ENCODE results near the gene FAM241A. TPM values are rescaled to one million over a fixed set of nuclear protein-coding genes. Genes with fewer than 3 reads are reported as not detected.
A peak's percentile ranks its signal among the peaks of the same experiment; 100 is the strongest.
"Not testable (repeated sequence)": the region's sequence is repeated elsewhere in the genome, so short reads cannot be mapped to it uniquely, and the experiment has no call there.

The FAM241A gene
- 1 to 10 TPM; 1.2 to 1.3 TPM for total RNA-seq

DNA sequence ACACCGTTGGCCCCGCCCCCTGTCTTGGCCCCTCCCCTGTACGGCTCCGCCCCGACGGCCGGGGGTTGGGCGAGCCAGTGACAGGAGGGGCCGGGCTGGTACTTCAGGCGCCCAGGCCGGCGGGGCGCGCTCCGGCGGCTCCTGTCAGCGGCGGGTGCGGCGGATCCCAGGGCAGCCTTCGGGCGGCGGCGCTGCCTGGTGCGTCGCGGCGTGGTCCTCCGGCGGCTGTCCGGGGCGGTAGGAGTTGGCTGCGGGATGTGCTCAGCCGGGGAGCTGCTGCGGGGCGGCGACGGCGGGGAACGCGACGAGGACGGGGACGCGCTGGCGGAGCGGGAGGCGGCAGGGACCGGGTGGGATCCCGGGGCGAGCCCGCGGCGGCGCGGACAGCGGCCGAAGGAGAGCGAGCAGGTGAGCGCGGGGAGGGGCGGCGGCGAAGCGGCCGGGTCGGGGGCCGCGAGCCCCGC lies at the start of gene FAM241A:
TSS of gene FAM241A (plus strand) at position 129 of the 464 bp plus-strand sequence. CDS start at position 256, 127 bp downstream.
- peaks cover 33% of the 10 kb centered on the region for H3K4me1 Mint-ChIP-seq (ENCODE audit: low read depth)
- peak within 1 kb of the TSS; percentile 83 for H3K4me3 Mint-ChIP-seq
- no peaks in the 10 kb centered on the region for H3K9me3 Mint-ChIP-seq (ENCODE audit: insufficient read depth)
- H3K36me3 Mint-ChIP-seq (ENCODE audit: low read depth) = no peaks in the 10 kb centered on the region
- peak within 1 kb of the TSS; percentile 85 for H3K27ac Mint-ChIP-seq
- ChIA-PET POLR2A (interaction anchor here (0.5 to 0.8 kb wide), 3 partner anchors 23 to 39 kb away, joined by 3 to 5 read pairs (median 4); no protein-coding TSS in a partner anchor), CTCF (interaction anchor here (0.6 to 1.1 kb wide), 3 partner anchors 27 to 142 kb away, joined by 3 read pairs; no protein-coding TSS in a partner anchor)
- H3K27me3 Mint-ChIP-seq (ENCODE audit: low read depth) = no peaks in the 10 kb centered on the region
- peak; percentile 88 for DNase-seq
- ATAC-seq = peak; percentile 97

DNA sequence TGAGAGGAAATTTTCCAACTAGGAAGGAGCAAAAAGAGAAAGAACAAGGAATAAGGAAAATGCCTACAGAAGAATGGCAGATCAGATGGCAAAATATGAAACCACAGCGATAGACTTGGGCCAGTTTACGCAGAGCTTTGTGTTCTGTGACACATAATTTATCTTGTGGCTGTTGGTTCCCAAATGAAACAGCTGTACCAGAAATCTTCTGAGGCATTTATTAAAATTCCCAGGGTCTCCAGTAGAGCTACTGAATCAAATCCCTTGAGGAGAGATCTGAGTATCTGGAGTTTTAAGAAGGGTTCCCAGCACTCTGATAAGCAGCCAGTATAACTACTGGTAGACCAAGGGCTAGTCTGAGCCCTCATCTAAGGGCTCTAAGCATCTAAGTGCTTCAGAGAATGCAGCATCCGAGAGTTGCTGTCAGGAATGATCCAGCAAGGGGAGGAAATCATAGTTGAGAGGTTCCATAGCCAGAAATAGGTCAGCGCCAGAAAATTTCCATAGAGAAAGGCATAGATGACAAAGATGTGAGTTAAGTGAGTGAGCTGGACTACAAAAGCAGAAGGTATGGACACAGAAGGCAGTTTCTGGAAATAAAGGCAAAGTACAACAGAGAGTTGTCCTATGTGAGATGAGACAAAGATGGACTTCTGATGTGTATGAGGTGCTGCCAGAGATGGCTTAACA lies 46.3 kb upstream of the FAM241A start:
- ChIA-PET POLR2A (interaction anchor here (0.7 to 0.8 kb wide), 2 partner anchors 187 to 1935 kb away, joined by 3 to 4 read pairs; no protein-coding TSS in a partner anchor), CTCF (interaction anchor here (0.7 to 7.7 kb wide), 28 partner anchors 10 to 506 kb away, joined by 3 to 88 read pairs (median 6); partner anchors contain the start of gene AP1AR)
- no peaks in the 10 kb centered on the region for H3K9me3 Mint-ChIP-seq (ENCODE audit: insufficient read depth)
- no peak for ATAC-seq
- no peak overlapping the region for H3K27ac Mint-ChIP-seq
- H3K27me3 Mint-ChIP-seq (ENCODE audit: low read depth) = peaks cover 22% of the 10 kb centered on the region
- H3K36me3 Mint-ChIP-seq (ENCODE audit: low read depth) = no peaks in the 10 kb centered on the region
- no peak for DNase-seq
- H3K4me1 Mint-ChIP-seq (ENCODE audit: low read depth) = peaks cover 13% of the 10 kb centered on the region
- H3K4me3 Mint-ChIP-seq = no peak overlapping the region

DNA sequence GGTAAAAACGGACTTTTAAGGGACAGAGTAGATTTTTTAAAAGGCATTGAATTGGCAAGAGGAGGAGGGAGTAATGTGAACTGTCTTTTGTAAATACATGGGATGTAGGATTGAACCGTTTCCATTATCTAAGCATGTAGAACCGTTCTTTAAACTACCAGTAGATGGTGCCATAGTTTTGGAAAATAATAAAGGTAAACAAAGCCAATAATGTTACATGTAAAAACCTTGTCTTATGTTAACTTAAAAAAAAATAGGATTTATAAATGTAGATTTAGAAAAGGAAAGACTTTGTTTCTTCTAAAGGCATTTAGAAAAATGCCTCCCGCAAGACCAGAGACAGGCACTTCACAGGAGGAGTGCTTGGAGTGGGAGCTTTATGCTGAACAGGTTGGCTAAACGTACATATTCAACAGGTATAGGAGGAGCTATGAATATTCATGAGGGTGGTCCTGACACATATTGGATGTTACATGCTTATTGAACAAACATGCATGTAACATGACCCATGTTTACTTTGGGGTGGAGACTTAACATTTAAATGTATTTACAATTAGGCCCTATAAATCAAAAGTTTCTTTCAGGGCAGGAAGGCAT lies 45.5 kb upstream of the FAM241A start:
- H3K27ac Mint-ChIP-seq = no peak overlapping the region
- CTCF ChIA-PET = interaction anchor here (0.6 to 7.7 kb wide), 42 partner anchors 9 to 534 kb away, joined by 3 to 88 read pairs (median 5); partner anchors contain the start of gene AP1AR
- H3K4me1 Mint-ChIP-seq (ENCODE audit: low read depth) = peaks cover 13% of the 10 kb centered on the region
- H3K9me3 Mint-ChIP-seq (ENCODE audit: insufficient read depth) = no peaks in the 10 kb centered on the region
- POLR2A ChIA-PET = interaction anchor here (0.8 kb wide), 1 partner anchor 186 kb away, joined by 3 read pairs; no protein-coding TSS in a partner anchor
- DNase-seq (no peak), ATAC-seq (peak; percentile 83)
- H3K4me3 Mint-ChIP-seq = no peak overlapping the region
- peaks cover 22% of the 10 kb centered on the region for H3K27me3 Mint-ChIP-seq (ENCODE audit: low read depth)
- no peaks in the 10 kb centered on the region for H3K36me3 Mint-ChIP-seq (ENCODE audit: low read depth)

DNA sequence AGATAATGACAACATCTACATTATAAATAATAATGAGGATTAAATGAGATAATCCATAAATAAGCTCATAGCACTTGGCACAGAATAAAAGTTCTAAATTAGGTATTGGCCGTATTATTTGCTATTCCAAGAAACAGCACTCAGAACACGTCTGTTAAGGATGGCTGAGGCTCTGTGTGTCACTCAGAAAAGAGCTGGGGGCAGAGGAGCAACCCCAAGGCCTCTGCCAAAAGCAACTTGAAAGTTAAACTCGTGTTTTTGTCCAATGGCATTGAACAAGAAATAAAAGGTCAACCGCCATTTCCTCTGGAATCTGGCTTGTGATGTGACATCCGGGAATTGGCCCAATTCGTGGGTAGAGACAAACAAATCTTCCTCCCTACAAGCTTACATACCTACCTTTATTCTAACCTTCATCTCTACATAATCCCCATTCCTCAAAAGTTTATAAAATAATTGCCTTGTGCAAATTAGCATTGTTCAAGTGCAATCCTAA lies 42.3 kb upstream of the FAM241A start:
- Mint-ChIP-seq H3K4me1 (ENCODE audit: low read depth) (peaks cover 13% of the 10 kb centered on the region), H3K9me3 (ENCODE audit: insufficient read depth) (no peaks in the 10 kb centered on the region), H3K27me3 (ENCODE audit: low read depth) (peaks cover 4% of the 10 kb centered on the region), H3K4me3 (no peak overlapping the region), H3K27ac (no peak overlapping the region), H3K36me3 (ENCODE audit: low read depth) (no peaks in the 10 kb centered on the region)
- ATAC-seq (no peak), DNase-seq (no peak)
- POLR2A ChIA-PET = no interaction called here
- CTCF ChIA-PET = interaction anchor here (1.2 to 7.7 kb wide), 5 partner anchors 16 to 185 kb away, joined by 3 to 88 read pairs (median 3); partner anchors contain the start of gene AP1AR

DNA sequence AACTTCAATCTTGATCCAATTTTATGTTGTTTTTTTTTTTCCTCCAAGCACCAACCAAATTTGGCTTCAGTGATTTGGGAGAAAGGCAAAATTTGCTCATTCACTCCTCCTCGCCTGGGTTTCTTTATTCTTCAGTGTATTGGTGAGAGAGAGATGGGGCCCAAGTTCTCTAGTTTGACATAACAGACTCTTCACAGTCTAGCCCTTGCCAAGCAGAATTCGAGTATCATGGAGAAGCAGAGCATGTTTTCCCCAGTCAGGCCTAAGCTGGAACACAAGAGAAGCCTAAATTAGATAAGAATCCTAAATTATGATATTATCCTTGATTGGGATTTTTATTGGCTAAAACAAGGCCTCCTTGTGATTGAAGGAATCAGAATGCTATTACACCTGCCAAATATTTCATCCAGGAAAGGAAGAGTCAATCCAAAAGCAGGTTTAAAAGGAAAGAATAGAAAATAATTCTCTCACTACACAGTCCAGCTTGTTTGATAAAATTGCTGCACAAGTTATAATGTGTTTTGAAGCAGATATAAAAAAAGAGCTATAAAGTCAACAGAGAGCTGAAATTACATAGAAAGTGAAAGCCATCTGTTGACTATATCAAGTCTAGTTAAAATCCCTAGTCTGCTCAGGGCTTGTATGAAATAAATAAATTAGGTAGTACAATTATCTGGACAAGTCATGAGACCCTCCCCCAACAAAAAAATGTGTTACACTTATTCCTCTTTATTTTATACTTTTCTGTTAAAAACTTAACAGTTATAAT lies 39.9 kb upstream of the FAM241A start:
- Mint-ChIP-seq H3K9me3 (ENCODE audit: insufficient read depth) (no peaks in the 10 kb centered on the region), H3K4me3 (no peak overlapping the region), H3K27me3 (ENCODE audit: low read depth) (no peaks in the 10 kb centered on the region), H3K36me3 (ENCODE audit: low read depth) (no peaks in the 10 kb centered on the region), H3K4me1 (ENCODE audit: low read depth) (peaks cover 17% of the 10 kb centered on the region), H3K27ac (no peak overlapping the region)
- ChIA-PET CTCF (interaction anchor here (0.7 to 1.0 kb wide), 3 partner anchors 127 to 186 kb away, joined by 3 read pairs; no protein-coding TSS in a partner anchor), POLR2A (no interaction called here)
- no peak for DNase-seq
- ATAC-seq = no peak

DNA sequence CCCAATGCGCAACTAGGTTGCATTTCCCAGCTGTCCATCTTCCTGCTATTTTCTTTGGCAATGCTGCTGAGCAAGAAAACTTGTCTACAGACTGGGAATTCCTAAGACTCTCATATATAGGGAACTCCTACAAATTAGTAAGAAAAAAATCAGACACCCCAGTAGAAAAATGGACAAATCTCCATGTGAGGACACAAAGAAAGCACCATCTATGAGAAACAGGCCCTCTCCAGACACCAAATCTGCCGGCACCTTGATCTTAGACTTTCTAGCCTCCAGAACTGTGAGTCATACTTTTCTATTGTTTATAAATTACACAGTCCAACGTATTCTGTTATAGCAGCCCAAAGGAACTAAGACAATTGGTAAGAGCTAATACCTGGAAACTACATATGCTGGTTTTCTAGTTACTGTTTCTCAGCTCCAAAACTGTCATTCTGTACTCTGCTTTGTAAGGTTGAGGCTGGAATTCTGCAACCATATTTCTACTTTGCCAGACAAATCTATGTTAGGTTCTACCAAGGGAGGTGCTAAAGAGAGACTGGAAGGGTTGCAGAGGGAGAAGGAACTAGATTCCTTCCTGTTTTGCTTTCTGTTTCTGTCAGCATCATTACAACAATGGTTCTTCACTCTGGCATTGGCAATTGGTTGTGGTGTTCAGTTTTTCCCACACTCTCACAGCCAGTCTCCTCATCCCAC lies 35.7 kb upstream of the FAM241A start:
- Mint-ChIP-seq H3K4me3 (no peak overlapping the region), H3K27ac (no peak overlapping the region), H3K9me3 (ENCODE audit: insufficient read depth) (no peaks in the 10 kb centered on the region), H3K36me3 (ENCODE audit: low read depth) (no peaks in the 10 kb centered on the region), H3K27me3 (ENCODE audit: low read depth) (no peaks in the 10 kb centered on the region), H3K4me1 (ENCODE audit: low read depth) (peaks cover 9% of the 10 kb centered on the region)
- ChIA-PET CTCF (interaction anchor here (1.3 to 1.7 kb wide), 3 partner anchors 9 to 20 kb away, joined by 3 to 10 read pairs (median 3); no protein-coding TSS in a partner anchor), POLR2A (no interaction called here)
- DNase-seq (no peak), ATAC-seq (peak; percentile 61)

DNA sequence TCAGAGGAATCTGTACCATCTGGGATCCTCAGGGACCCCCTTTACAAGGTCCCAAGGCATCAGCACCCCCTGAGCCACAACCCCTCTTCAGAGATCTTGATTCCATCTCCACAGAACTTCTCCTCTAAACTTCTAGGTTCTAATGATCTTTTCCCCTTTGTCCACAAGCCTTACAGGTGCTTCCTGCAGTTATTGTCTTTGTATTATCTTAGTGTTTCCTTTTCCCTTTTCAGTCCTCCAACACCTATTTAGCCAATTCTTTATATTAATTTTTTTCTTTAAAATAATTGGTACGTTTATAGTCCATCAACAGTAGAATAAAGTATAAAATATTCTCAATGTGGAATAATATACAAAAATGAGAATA lies 35.2 kb upstream of the FAM241A start:
- H3K4me3 Mint-ChIP-seq = no peak overlapping the region
- DNase-seq (no peak), ATAC-seq (no peak)
- no peaks in the 10 kb centered on the region for H3K27me3 Mint-ChIP-seq (ENCODE audit: low read depth)
- H3K36me3 Mint-ChIP-seq (ENCODE audit: low read depth) = no peaks in the 10 kb centered on the region
- H3K27ac Mint-ChIP-seq = no peak overlapping the region
- H3K9me3 Mint-ChIP-seq (ENCODE audit: insufficient read depth) = no peaks in the 10 kb centered on the region
- H3K4me1 Mint-ChIP-seq (ENCODE audit: low read depth) = peaks cover 9% of the 10 kb centered on the region
- POLR2A ChIA-PET = no interaction called here
- CTCF ChIA-PET = interaction anchor here (1.4 to 1.7 kb wide), 2 partner anchors 9 to 10 kb away, joined by 3 to 10 read pairs; no protein-coding TSS in a partner anchor

DNA sequence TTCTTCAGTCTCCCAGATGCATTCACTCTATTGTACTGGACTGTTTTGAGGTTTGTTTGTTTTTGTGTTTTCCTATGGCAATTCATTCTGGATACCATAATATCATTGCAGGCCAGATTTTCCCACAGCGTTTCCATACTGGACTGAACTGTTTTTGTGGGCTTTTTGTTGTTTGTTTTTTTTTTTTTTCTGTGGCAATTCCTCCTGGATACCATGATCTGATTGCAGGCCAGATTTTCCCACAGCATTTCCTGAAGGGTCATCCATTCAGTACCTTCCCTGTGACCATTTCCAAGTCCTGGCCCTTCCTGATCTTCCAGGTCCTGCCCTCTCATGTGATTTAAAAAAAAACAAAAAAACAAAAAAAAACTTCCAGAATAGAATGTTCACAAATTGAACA lies 33.9 kb upstream of the FAM241A start:
- no peaks in the 10 kb centered on the region for H3K9me3 Mint-ChIP-seq (ENCODE audit: insufficient read depth)
- H3K27me3 Mint-ChIP-seq (ENCODE audit: low read depth) = no peaks in the 10 kb centered on the region
- ChIA-PET POLR2A (no interaction called here), CTCF (interaction anchor here (1.2 kb wide), 1 partner anchor 12 kb away, joined by 3 read pairs; no protein-coding TSS in a partner anchor)
- H3K4me1 Mint-ChIP-seq (ENCODE audit: low read depth) = peaks cover 9% of the 10 kb centered on the region
- no peak overlapping the region for H3K27ac Mint-ChIP-seq
- H3K36me3 Mint-ChIP-seq (ENCODE audit: low read depth) = no peaks in the 10 kb centered on the region
- H3K4me3 Mint-ChIP-seq = no peak overlapping the region
- ATAC-seq (no peak), DNase-seq (no peak)

DNA sequence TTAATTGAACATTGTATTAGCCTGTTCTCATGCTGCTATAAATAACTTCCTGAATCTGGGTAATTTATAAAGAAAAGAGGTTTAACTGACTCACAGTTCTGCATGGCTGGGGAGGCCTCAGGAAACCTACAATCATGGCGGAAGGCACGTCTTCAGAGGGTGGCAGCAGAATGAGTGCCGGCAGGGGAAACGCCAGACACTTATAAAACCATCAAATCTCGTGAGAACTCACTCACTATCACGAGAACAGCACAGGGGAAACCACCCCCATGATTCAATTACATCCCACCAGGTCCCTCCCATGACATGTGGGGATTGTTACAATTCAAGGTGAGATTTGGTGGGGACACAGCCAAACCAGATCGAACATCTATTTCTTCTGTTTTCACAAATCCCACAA lies 33.2 kb upstream of the FAM241A start:
- H3K36me3 Mint-ChIP-seq (ENCODE audit: low read depth); ATAC-seq; POLR2A ChIA-PET; H3K9me3 Mint-ChIP-seq (ENCODE audit: insufficient read depth); H3K27ac Mint-ChIP-seq; H3K4me1 Mint-ChIP-seq (ENCODE audit: low read depth); H3K4me3 Mint-ChIP-seq; DNase-seq; H3K27me3 Mint-ChIP-seq (ENCODE audit: low read depth): not testable (repeated sequence)
- CTCF ChIA-PET = interaction anchor here (2.0 kb wide), 1 partner anchor 12 kb away, joined by 9 read pairs; no protein-coding TSS in a partner anchor

DNA sequence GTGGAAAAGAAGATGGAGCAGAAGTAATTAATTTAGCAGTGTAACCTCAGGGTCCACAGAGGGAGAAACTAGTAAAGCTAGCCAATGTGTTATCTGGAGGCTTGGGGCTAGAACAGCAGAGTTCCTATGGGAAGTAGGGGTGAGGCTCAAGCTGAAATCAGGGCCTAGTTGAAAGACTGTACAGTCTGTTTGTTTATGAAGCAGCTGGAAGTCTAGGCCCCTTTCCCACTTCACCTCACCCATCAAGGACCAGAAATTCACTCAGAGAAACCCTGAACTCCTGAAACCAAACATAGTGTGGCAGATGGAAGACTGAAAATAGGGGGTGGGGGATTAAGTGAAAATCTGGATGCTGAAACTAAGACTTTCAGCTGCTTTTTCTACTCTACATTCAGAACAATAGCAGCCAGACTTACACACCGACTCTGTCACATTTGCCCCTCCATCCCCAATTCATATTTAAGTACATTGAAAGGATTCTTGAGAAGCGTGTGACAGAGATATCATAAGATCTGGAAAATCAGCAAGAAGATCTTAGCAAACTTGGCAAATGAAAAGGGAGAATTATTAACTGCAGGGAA lies 32.6 kb upstream of the FAM241A start:
- no peaks in the 10 kb centered on the region for H3K27me3 Mint-ChIP-seq (ENCODE audit: low read depth)
- H3K9me3 Mint-ChIP-seq (ENCODE audit: insufficient read depth) = no peaks in the 10 kb centered on the region
- H3K36me3 Mint-ChIP-seq (ENCODE audit: low read depth) = no peaks in the 10 kb centered on the region
- POLR2A ChIA-PET = no interaction called here
- no peak for DNase-seq
- ATAC-seq = no peak
- no peak overlapping the region for H3K27ac Mint-ChIP-seq
- peaks cover 9% of the 10 kb centered on the region for H3K4me1 Mint-ChIP-seq (ENCODE audit: low read depth)
- CTCF ChIA-PET = interaction anchor here (2.0 kb wide), 1 partner anchor 13 kb away, joined by 9 read pairs; no protein-coding TSS in a partner anchor
- no peak overlapping the region for H3K4me3 Mint-ChIP-seq

Measured in activated CD8-positive, alpha-beta T cell treated with anti-CD3 and anti-CD28 coated beads, Interleukin-2, amount 10 ng/mL, durations not matched to agents 7 days and 5 days (primary cell).